Breast epithelium (tissue), 3 donors: Measurements from ENCODE around the gene NMT2.

Source experiments
- CTCF ChIP-seq, 3 donors: fragments of 450-650 bp; IDR thresholded peaks; one replicate each; pipeline ENCODE4 v1.5.1; 2016 to 2017; ENCODE audit warnings: antibody characterized with exemption in 3 of 3, mild to moderate bottlenecking in 3 of 3, moderate library complexity in 3 of 3
- POLR2A ChIP-seq: fragments of 450-650 bp; IDR thresholded peaks from one replicate; pipeline ENCODE4 v1.6.1; 2016; ENCODE audit warnings: antibody characterized with exemption, mild to moderate bottlenecking, moderate library complexity

GRCh38 chr10:15075421-15075820 is 93.1 kb downstream of the NMT2 start:
- no peak for TF ChIP-seq CTCF (IDR thresholded peaks at IDR 0.05)
- no peak for TF ChIP-seq POLR2A
